Type B pancreatic cell (in vitro differentiated cells): Measurements from ENCODE around the gene HDAC10. TPM values are rescaled to one million over a fixed set of nuclear protein-coding genes. Genes with fewer than 3 reads are reported as not detected.
"Not testable (repeated sequence)": the region's sequence is repeated elsewhere in the genome, so short reads cannot be mapped to it uniquely, and the experiment has no call there.

Experiments
- DNase-seq: peaks from one replicate; pipeline ENCODE4 v3.0.0; 2021; ENCODE audit warnings: mixed read lengths; ENCODE audit not compliant: unreplicated experiment; ENCODE audit errors: extremely low spot score
- H3K27ac Mint-ChIP-seq: 2 replicates; pipeline ENCODE4 v1.8.0; 2021; ENCODE audit warnings: mild to moderate bottlenecking, mixed read lengths
- H3K27me3 Mint-ChIP-seq: 2 replicates; pipeline ENCODE4 v1.8.0; 2021; ENCODE audit warnings: mixed read lengths
- H3K36me3 Mint-ChIP-seq: 2 replicates; pipeline ENCODE4 v1.8.0; 2021; ENCODE audit warnings: mixed read lengths
- H3K4me1 Mint-ChIP-seq: one replicate; pipeline ENCODE4 v1.8.0; 2021; ENCODE audit warnings: mixed read lengths; ENCODE audit not compliant: unreplicated experiment
- H3K4me3 Mint-ChIP-seq: 2 replicates; pipeline ENCODE4 v1.8.0; 2021; ENCODE audit warnings: mild to moderate bottlenecking, mixed read lengths
- H3K9me3 Mint-ChIP-seq: 2 replicates; pipeline ENCODE4 v1.8.0; 2021; ENCODE audit warnings: mixed read lengths
- CTCF ChIP-seq: fragments of 200-600 bp; sonication (generic); conservative IDR thresholded peaks from 2 replicates; pipeline ENCODE4 v1.5.0; 2021; ENCODE audit warnings: antibody characterized with exemption, mild to moderate bottlenecking
- total RNA-seq: library from RNA; stranded (reverse); gene quantifications from 2 replicates; pipeline ENCODE4 v1.2.1, GENCODE V29; 2021; ENCODE audit warnings: low replicate concordance

Gene HDAC10
- total RNA-seq, 1 donor from 2014 or later = 37.1 TPM

DNA sequence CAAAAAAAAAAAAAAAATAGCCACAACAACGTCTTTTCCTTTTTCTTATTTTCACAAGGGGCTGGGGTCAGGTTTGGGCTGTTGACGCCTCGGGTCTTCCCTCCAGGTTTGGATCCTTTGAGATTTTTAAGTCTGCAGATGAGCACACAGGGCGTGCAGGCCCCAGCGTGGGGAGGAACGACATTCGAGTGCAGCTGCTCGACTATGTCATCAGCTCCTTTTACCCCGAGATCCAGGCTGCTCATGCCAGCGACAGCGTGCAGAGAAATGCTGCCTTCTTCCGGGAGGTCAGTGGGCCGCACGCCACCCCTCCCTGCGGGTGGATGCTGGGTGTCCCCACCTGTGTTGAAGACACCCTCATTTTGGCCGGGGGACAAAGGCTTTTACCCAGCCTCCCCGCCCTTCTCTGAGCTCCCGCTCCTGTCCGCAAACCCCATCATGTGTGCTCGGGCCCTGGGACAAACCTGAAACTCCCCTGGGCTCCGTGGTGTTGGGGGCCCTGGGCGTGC is 42.6 kb downstream of the HDAC10 start:
- no peak for TF ChIP-seq CTCF
- DNase-seq = no peak
- H3K36me3 Mint-ChIP-seq = peaks cover 29% of the 10 kb centered on the region
- H3K27me3 Mint-ChIP-seq = no peaks in the 10 kb centered on the region
- no peaks in the 10 kb centered on the region for H3K9me3 Mint-ChIP-seq
- no peak overlapping the region for H3K4me3 Mint-ChIP-seq
- H3K4me1 Mint-ChIP-seq = peaks cover 12% of the 10 kb centered on the region
- no peak overlapping the region for H3K27ac Mint-ChIP-seq

DNA sequence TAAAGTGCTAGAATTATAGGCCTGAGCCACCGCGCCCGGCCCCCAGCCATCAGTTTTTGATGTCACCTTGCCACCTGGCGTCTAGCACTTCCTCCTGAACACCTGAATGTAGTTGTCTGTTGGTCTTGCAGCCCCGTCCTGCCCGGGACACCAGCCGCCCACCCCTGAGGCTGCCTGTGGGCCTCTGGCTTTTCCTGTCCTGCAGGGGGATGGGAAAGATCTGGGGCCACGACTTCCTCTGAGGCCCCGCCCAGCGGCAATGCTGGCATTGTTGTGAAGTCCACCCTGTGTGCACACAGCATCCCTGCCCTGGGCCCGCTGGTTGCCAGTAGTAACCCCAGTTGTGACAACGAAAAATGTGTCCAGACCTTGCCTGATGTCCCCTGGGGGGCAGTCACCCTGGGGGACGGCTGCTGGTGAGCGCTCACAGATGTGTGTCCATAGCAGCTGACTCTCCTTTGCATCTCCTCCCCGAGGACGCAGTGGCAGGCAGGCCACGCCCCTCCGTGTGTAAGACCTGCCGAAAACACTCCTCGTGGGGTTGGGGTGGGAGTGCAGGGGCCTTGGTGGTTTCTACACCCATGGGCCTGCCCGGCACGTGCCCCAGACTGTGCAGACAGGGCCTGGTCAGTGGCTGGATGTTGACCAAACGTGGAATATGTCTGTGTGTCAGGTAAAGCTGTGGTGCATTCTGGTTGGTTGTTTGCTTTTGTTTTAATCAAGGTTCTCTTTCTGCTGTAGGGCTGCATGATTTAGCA is 43.5 kb downstream of the HDAC10 start:
- H3K4me3 Mint-ChIP-seq = no peak overlapping the region
- H3K9me3 Mint-ChIP-seq = no peaks in the 10 kb centered on the region
- no peak for TF ChIP-seq CTCF
- H3K27ac Mint-ChIP-seq = no peak overlapping the region
- peaks cover 24% of the 10 kb centered on the region for H3K36me3 Mint-ChIP-seq
- no peak for DNase-seq
- no peaks in the 10 kb centered on the region for H3K27me3 Mint-ChIP-seq
- H3K4me1 Mint-ChIP-seq = peaks cover 14% of the 10 kb centered on the region

DNA sequence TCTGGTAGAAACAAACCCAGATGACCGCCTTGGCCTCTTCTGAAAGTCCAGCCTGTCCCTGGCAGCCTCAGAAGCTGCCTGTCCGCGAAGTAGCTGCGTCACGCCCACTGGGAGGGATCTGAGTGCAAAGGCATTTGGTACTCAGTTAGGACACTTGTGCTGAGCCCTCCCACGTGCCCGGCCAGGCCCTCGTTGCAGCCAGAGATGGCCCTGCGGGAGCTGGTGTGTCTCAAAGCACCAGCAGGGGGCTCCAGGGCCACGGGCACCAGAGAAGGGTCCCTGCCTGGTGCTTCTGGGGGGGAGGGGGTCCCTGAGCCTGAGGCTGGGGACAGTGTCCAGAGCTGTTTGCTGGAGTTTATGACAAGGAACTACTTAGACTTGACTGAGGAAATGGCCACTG is 44.5 kb downstream of the HDAC10 start:
- Mint-ChIP-seq H3K27me3 (no peaks in the 10 kb centered on the region), H3K4me1 (peaks cover 21% of the 10 kb centered on the region), H3K27ac (no peak overlapping the region), H3K4me3 (no peak overlapping the region), H3K9me3 (no peaks in the 10 kb centered on the region), H3K36me3 (peaks cover 24% of the 10 kb centered on the region)
- DNase-seq = no peak
- TF ChIP-seq CTCF = peak; percentile 72

- Mint-ChIP-seq H3K4me3 (no peak overlapping the region), H3K27me3 (no peaks in the 10 kb centered on the region), H3K36me3 (peaks cover 24% of the 10 kb centered on the region), H3K9me3 (no peaks in the 10 kb centered on the region), H3K4me1 (peaks cover 21% of the 10 kb centered on the region), H3K27ac (no peak overlapping the region)
- TF ChIP-seq CTCF = no peak
- no peak for DNase-seq
Measured at GRCh38 chr22:50205781-50206569, 45.1 kb downstream of the HDAC10 start.

DNA sequence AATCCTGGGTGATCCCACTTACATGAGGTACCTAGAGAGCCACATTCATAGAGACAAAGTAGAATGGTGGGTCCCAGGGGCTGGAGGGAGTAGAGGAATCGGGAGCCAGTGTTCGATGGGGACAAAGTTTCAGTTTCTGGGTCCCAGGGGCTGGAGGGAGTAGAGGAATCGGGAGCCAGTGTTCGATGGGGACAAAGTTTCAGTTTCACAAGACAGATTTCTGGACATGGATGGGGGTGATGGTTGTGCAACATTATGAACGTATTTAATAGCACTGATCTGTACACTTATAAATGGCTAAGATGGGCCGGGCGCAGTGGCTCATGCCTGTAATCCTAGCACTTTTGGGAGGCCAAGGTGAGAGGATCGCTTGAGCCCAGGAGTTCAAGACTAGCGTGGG is 46.1 kb downstream of the HDAC10 start:
- H3K4me1 Mint-ChIP-seq = peaks cover 21% of the 10 kb centered on the region
- peaks cover 24% of the 10 kb centered on the region for H3K36me3 Mint-ChIP-seq
- not testable (repeated sequence) for H3K9me3 Mint-ChIP-seq, H3K27ac Mint-ChIP-seq, H3K4me3 Mint-ChIP-seq, DNase-seq, H3K27me3 Mint-ChIP-seq

- Mint-ChIP-seq H3K4me3 (no peak overlapping the region), H3K9me3 (no peaks in the 10 kb centered on the region), H3K27me3 (no peaks in the 10 kb centered on the region), H3K4me1 (peaks cover 16% of the 10 kb centered on the region), H3K27ac (no peak overlapping the region), H3K36me3 (peaks cover 20% of the 10 kb centered on the region)
- no peak for DNase-seq
- no peak for TF ChIP-seq CTCF
Measured at GRCh38 chr22:50204571-50204970, 46.5 kb downstream of the HDAC10 start.
